HG03103 (cell line): ENCODE data around the gene SPACA9.

Source experiments
- ATAC-seq: cut with Tn5 transposase; IDR thresholded peaks from one replicate; pipeline ENCODE4 v1.9.1; 2021; ENCODE audit warnings: low read depth; ENCODE audit not compliant: unreplicated experiment

SPACA9 gene

GRCh38 chr9:132862533-132862932 lies 16.2 kb upstream of the SPACA9 start:
- no peak for ATAC-seq

GRCh38 chr9:132863096-132863495 lies 15.6 kb upstream of the SPACA9 start:
- ATAC-seq, result no peak

GRCh38 chr9:132864277-132864676 lies 14.4 kb upstream of the SPACA9 start:
- no peak for ATAC-seq

- no peak for ATAC-seq
Observed at GRCh38 chr9:132864691-132865090, 14.0 kb upstream of the SPACA9 start.

- ATAC-seq, result no peak
Observed at GRCh38 chr9:132866898-132867297, 11.8 kb upstream of the SPACA9 start.

GRCh38 chr9:132869266-132869665 lies 9.4 kb upstream of the SPACA9 start:
- no peak for ATAC-seq

GRCh38 chr9:132873403-132873802 lies 5.3 kb upstream of the SPACA9 start:
- ATAC-seq, result no peak

GRCh38 chr9:132875159-132875558 lies 3.5 kb upstream of the SPACA9 start:
- ATAC-seq, result no peak

- ATAC-seq, result no peak
Observed at GRCh38 chr9:132876849-132877248, 1.8 kb upstream of the SPACA9 start.

GRCh38 chr9:132877458-132877823 lies 1.3 kb upstream of the SPACA9 start:
- ATAC-seq, result no peak

- no peak for ATAC-seq
Observed at GRCh38 chr9:132877824-132878694, 639 bp upstream of the SPACA9 start, which contains the start of gene AK8. Gene AK8 (minus strand): TSS chr9:132878284. CDS start chr9:132878255, 29 bp downstream.

- ATAC-seq, result no peak
Observed at GRCh38 chr9:132879457-132880323, 992 bp downstream of the SPACA9 start.

- ATAC-seq, result no peak
Observed at GRCh38 chr9:132880324-132880661, 1.6 kb downstream of the SPACA9 start.

- no peak for ATAC-seq
Observed at GRCh38 chr9:132881826-132882225, 3.1 kb downstream of the SPACA9 start.

- ATAC-seq, result no peak
Observed at GRCh38 chr9:132882616-132883015, 3.9 kb downstream of the SPACA9 start.

GRCh38 chr9:132883349-132884294 lies 4.9 kb downstream of the SPACA9 start:
- no peak for ATAC-seq

GRCh38 chr9:132885720-132886333 lies 7.1 kb downstream of the SPACA9 start:
- ATAC-seq, result no peak

- no peak for ATAC-seq
Observed at GRCh38 chr9:132886334-132886725, 7.6 kb downstream of the SPACA9 start.

GRCh38 chr9:132887181-132888120 lies 8.8 kb downstream of the SPACA9 start:
- ATAC-seq, result no peak
